Astrocyte (in vitro differentiated cells and primary cell): Measurements from ENCODE around the gene FAM3D. TPM values are rescaled to one million over a fixed set of nuclear protein-coding genes. Genes with fewer than 3 reads are reported as not detected.

Experiments used
- DNase-seq: peaks from one replicate; pipeline ENCODE4 v3.0.0-alpha.2; 2010; ENCODE audit warnings: low read depth
- FAIRE-seq: peaks from 2 replicates; lab custom pipeline; 2011; peaks lifted over from hg19 to GRCh38; lab: Jason Lieb, UNC
- H2AFZ ChIP-seq: 2 replicates; pipeline ENCODE4 v1.6.0; 2012; ENCODE audit warnings: low read depth, low read length, inconsistent platforms
- H3K27ac ChIP-seq: 2 replicates; pipeline ENCODE4 v1.5.1; 2011; ENCODE audit warnings: low read depth, low read length, inconsistent platforms
- H3K27me3 ChIP-seq: 2 replicates; pipeline ENCODE4 v1.6.0; 2011; ENCODE audit warnings: low read length, inconsistent platforms; ENCODE audit not compliant: insufficient read depth
- H3K36me3 ChIP-seq: 2 replicates; pipeline ENCODE4 v1.5.1; 2011; ENCODE audit warnings: low read length, inconsistent platforms; ENCODE audit not compliant: insufficient read depth
- H3K4me1 ChIP-seq: 2 replicates; pipeline ENCODE4 v1.5.1; 2011; ENCODE audit warnings: low read length, inconsistent platforms; ENCODE audit not compliant: insufficient read depth
- H3K4me2 ChIP-seq: 2 replicates; pipeline ENCODE4 v1.6.0; 2012; ENCODE audit warnings: low read length, inconsistent platforms
- H3K4me3 ChIP-seq: 2 replicates; pipeline ENCODE4 v1.5.1; 2011; ENCODE audit warnings: low read depth, mild to moderate bottlenecking, low read length, inconsistent platforms; ENCODE audit not compliant: insufficient read depth
- H3K79me2 ChIP-seq: 2 replicates; pipeline ENCODE4 v1.6.0; 2012; ENCODE audit warnings: mild to moderate bottlenecking, low read length, inconsistent platforms; ENCODE audit not compliant: insufficient read depth
- H3K9ac ChIP-seq: 2 replicates; pipeline ENCODE4 v1.6.0; 2012; ENCODE audit warnings: mild to moderate bottlenecking, low read length, inconsistent platforms
- H3K9me3 ChIP-seq: 2 replicates; pipeline ENCODE4 v1.5.1; 2012; ENCODE audit warnings: low read depth, mild to moderate bottlenecking, low read length, inconsistent platforms; ENCODE audit not compliant: insufficient read depth
- H4K20me1 ChIP-seq: 2 replicates; pipeline ENCODE4 v1.6.0; 2012; ENCODE audit warnings: low read length, inconsistent platforms; ENCODE audit not compliant: insufficient read depth
- H3K27ac Mint-ChIP-seq: one replicate; pipeline ENCODE4 v1.8.0; 2021; ENCODE audit warnings: mild to moderate bottlenecking, mixed read lengths; ENCODE audit not compliant: unreplicated experiment
- H3K27me3 Mint-ChIP-seq: one replicate; pipeline ENCODE4 v1.8.0; 2021; ENCODE audit warnings: low read depth, mixed read lengths; ENCODE audit not compliant: unreplicated experiment
- H3K36me3 Mint-ChIP-seq: one replicate; pipeline ENCODE4 v1.8.0; 2021; ENCODE audit warnings: low read depth, mixed read lengths; ENCODE audit not compliant: unreplicated experiment
- H3K4me1 Mint-ChIP-seq: one replicate; pipeline ENCODE4 v1.8.0; 2021; ENCODE audit warnings: low read depth, mixed read lengths; ENCODE audit not compliant: unreplicated experiment
- H3K4me3 Mint-ChIP-seq: one replicate; pipeline ENCODE4 v1.8.0; 2021; ENCODE audit warnings: mild to moderate bottlenecking, moderate library complexity, mixed read lengths; ENCODE audit not compliant: unreplicated experiment
- H3K9me3 Mint-ChIP-seq: one replicate; pipeline ENCODE4 v1.8.0; 2021; ENCODE audit warnings: mild to moderate bottlenecking, mixed read lengths; ENCODE audit not compliant: unreplicated experiment
- EZH2 ChIP-seq: IDR thresholded peaks from 2 replicates; pipeline ENCODE4 v1.6.1; 2012; ENCODE audit warnings: mild to moderate bottlenecking, low read length, inconsistent platforms; ENCODE audit not compliant: insufficient read depth
- total RNA-seq: library from RNA; stranded (reverse); gene quantifications from 2 replicates; pipeline ENCODE4 v1.2.1, GENCODE V29; 2021
- TF ChIP-seq, protein P1 (sequence below): IDR thresholded peaks from 2 replicates; pipeline ENCODE4 v1.5.1; 2011; ENCODE audit warnings: low read depth, mild to moderate bottlenecking, inconsistent platforms, low read length, moderate library complexity; ENCODE audit not compliant: insufficient read depth

Gene FAM3D
- total RNA-seq, 1 donor from 2014 or later = not detected

GRCh38 chr3:58612830-58613229 lies 53.7 kb downstream of the FAM3D start:
- H3K9ac ChIP-seq = no peak overlapping the region
- no peaks in the 10 kb centered on the region for H3K36me3 ChIP-seq
- H3K27ac Mint-ChIP-seq = no peak overlapping the region
- H3K27me3 ChIP-seq = no peaks in the 10 kb centered on the region
- FAIRE-seq = no peak
- no peaks in the 10 kb centered on the region for H3K79me2 ChIP-seq
- H3K27me3 Mint-ChIP-seq = peaks cover 8% of the 10 kb centered on the region
- no peak overlapping the region for H3K4me2 ChIP-seq
- no peak overlapping the region for H2AFZ ChIP-seq
- no peak overlapping the region for H3K4me3 ChIP-seq
- H4K20me1 ChIP-seq = no peaks in the 10 kb centered on the region
- no peak overlapping the region for H3K27ac ChIP-seq
- no peaks in the 10 kb centered on the region for H3K9me3 Mint-ChIP-seq
- no peaks in the 10 kb centered on the region for H3K4me1 ChIP-seq
- H3K9me3 ChIP-seq = no peaks in the 10 kb centered on the region
- no peak for TF ChIP-seq EZH2
- TF ChIP-seq, protein P1, sequence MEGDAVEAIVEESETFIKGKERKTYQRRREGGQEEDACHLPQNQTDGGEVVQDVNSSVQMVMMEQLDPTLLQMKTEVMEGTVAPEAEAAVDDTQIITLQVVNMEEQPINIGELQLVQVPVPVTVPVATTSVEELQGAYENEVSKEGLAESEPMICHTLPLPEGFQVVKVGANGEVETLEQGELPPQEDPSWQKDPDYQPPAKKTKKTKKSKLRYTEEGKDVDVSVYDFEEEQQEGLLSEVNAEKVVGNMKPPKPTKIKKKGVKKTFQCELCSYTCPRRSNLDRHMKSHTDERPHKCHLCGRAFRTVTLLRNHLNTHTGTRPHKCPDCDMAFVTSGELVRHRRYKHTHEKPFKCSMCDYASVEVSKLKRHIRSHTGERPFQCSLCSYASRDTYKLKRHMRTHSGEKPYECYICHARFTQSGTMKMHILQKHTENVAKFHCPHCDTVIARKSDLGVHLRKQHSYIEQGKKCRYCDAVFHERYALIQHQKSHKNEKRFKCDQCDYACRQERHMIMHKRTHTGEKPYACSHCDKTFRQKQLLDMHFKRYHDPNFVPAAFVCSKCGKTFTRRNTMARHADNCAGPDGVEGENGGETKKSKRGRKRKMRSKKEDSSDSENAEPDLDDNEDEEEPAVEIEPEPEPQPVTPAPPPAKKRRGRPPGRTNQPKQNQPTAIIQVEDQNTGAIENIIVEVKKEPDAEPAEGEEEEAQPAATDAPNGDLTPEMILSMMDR = no peak
- peaks cover 2% of the 10 kb centered on the region for H3K4me1 Mint-ChIP-seq
- DNase-seq = no peak
- H3K4me3 Mint-ChIP-seq = no peak overlapping the region
- H3K36me3 Mint-ChIP-seq = no peaks in the 10 kb centered on the region

DNA sequence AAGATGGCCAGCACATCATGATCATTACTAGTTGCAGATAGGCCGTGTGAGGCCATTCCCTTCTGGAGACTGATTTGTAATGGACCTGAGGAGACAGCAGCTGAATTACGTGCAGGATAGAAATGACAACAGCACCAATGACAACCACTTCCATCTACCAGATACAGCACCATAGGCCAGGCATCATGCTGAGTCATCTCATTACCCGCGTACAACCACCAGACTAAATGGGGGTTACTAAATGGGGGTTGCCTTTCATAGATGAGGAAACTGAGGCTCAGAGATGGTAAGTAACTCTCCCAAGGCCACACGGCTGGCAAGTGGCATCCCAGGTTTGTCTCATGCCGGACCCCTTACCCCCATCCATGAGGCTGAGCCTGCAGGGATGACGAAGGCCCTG lies 56.6 kb downstream of the FAM3D start:
- Mint-ChIP-seq H3K27ac (no peak overlapping the region), H3K27me3 (peaks cover 13% of the 10 kb centered on the region), H3K36me3 (no peaks in the 10 kb centered on the region), H3K4me3 (no peak overlapping the region), H3K4me1 (peaks cover 2% of the 10 kb centered on the region), H3K9me3 (peaks cover 6% of the 10 kb centered on the region)
- Histone ChIP-seq H3K27me3 (peaks cover 12% of the 10 kb centered on the region), H3K4me3 (no peak overlapping the region), H3K79me2 (no peaks in the 10 kb centered on the region), H3K4me1 (no peaks in the 10 kb centered on the region), H2AFZ (no peak overlapping the region), H3K9me3 (no peaks in the 10 kb centered on the region), H3K4me2 (no peak overlapping the region), H3K27ac (no peak overlapping the region), H3K36me3 (no peaks in the 10 kb centered on the region), H3K9ac (no peak overlapping the region), H4K20me1 (no peaks in the 10 kb centered on the region)
- DNase-seq = peak; percentile 11
- no peak for TF ChIP-seq EZH2
- TF ChIP-seq, protein P1 = no peak
- FAIRE-seq = no peak

- Mint-ChIP-seq H3K27me3 (peaks cover 12% of the 10 kb centered on the region), H3K27ac (no peak overlapping the region), H3K9me3 (peaks cover 8% of the 10 kb centered on the region), H3K4me1 (peaks cover 2% of the 10 kb centered on the region), H3K4me3 (no peak overlapping the region), H3K36me3 (no peaks in the 10 kb centered on the region)
- no peak for FAIRE-seq
- no peak overlapping the region for H3K27ac ChIP-seq
- no peak for TF ChIP-seq EZH2
- TF ChIP-seq, protein P1 = no peak
- no peak overlapping the region for H2AFZ ChIP-seq
- no peaks in the 10 kb centered on the region for H3K36me3 ChIP-seq
- H3K4me3 ChIP-seq = no peak overlapping the region
- peaks cover 24% of the 10 kb centered on the region for H3K27me3 ChIP-seq
- H3K79me2 ChIP-seq = no peaks in the 10 kb centered on the region
- H3K4me1 ChIP-seq = no peaks in the 10 kb centered on the region
- no peak overlapping the region for H3K9ac ChIP-seq
- DNase-seq = no peak
- H4K20me1 ChIP-seq = no peaks in the 10 kb centered on the region
- no peak overlapping the region for H3K4me2 ChIP-seq
- no peaks in the 10 kb centered on the region for H3K9me3 ChIP-seq
These were observed 57.9 kb downstream of the FAM3D start for GRCh38 chr3:58608648-58609047.
